22Rv1 (cell line): ENCODE measurements around the gene RORB.

Experiments
- H3K27ac ChIP-seq: fragments of 450-650 bp; 2 replicates; pipeline ENCODE4 v1.5.1; 2017
- CTCF ChIP-seq: fragments of 450-650 bp; IDR thresholded peaks from 2 replicates; pipeline ENCODE4 v1.5.1; 2017; ENCODE audit warnings: mild to moderate bottlenecking
- ZFX ChIP-seq: fragments of 450-650 bp; IDR thresholded peaks from 2 replicates; pipeline ENCODE4 v1.6.1; 2017; ENCODE audit warnings: antibody characterized with exemption, borderline replicate concordance

Gene RORB

GRCh38 chr9:74639112-74639511 lies 142.0 kb downstream of the RORB start:
- H3K27ac ChIP-seq, result no peak overlapping the region
- TF ChIP-seq ZFX (no peak), CTCF (no peak)

- no peak for TF ChIP-seq ZFX
- TF ChIP-seq CTCF, result no peak
- no peak overlapping the region for H3K27ac ChIP-seq
Observed at GRCh38 chr9:74642376-74642775, 145.2 kb downstream of the RORB start.

GRCh38 chr9:74643303-74643923 lies 146.3 kb downstream of the RORB start:
- H3K27ac ChIP-seq, result no peak overlapping the region
- no peak for TF ChIP-seq CTCF
- TF ChIP-seq ZFX, result no peak

- TF ChIP-seq ZFX (no peak), CTCF (no peak)
- no peak overlapping the region for H3K27ac ChIP-seq
Observed at GRCh38 chr9:74644023-74644422, 146.9 kb downstream of the RORB start.

GRCh38 chr9:74645007-74645639 lies 148.0 kb downstream of the RORB start:
- peak; percentile 79 for TF ChIP-seq CTCF
- no peak for TF ChIP-seq ZFX
- no peak overlapping the region for H3K27ac ChIP-seq

GRCh38 chr9:74653410-74654080 lies 156.4 kb downstream of the RORB start:
- H3K27ac ChIP-seq, result no peak overlapping the region

More at GRCh38 chr9:74653410-74654080, 156.4 kb downstream of the RORB start:
- TF ChIP-seq ZFX (no peak), CTCF (no peak)
